ENCODE measurements around the gene LMBR1.

The LMBR1 gene

DNA sequence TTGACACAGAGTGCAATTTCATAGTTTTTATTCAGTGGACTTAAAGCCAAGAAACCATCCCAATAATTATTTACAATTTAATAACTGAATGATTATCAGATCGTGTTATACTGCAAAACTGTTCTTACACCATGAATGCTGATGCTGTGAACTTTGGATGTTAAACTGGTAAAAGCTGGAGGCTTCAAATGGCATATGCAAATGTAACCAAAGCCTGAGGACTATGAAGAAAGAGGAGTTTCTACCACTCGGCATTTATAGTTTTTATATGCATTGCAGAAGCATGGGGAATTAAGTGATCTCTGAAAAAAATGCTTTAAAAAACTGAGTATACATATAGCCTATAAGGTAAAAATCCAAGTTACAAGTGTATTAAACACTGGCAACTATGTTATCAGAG lies 210.1 kb downstream of the LMBR1 start:
- no peak for DNase-seq

DNA sequence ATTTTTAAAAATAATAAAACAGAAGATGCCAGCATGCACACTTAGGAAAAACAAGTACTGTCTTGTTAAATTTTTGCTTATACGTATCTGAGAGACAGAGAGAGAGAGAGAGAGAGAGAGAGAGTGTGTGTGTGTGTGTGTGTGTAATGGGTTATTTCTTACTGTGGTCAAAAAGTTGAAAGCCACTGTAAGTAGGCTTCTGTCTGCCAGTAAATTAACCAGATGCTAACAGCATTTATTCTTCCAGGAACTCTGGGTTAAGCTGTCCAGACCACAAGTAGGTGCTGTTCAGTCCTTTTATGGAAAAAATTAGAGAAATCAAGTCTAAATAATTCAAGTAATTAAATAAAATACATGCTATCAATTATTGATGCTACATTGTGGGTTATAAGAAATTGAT lies 212.7 kb downstream of the LMBR1 start:
- DNase-seq, result no peak

GRCh38 chr7:156677374-156678054 lies 215.5 kb downstream of the LMBR1 start:
- no peak for DNase-seq

DNA sequence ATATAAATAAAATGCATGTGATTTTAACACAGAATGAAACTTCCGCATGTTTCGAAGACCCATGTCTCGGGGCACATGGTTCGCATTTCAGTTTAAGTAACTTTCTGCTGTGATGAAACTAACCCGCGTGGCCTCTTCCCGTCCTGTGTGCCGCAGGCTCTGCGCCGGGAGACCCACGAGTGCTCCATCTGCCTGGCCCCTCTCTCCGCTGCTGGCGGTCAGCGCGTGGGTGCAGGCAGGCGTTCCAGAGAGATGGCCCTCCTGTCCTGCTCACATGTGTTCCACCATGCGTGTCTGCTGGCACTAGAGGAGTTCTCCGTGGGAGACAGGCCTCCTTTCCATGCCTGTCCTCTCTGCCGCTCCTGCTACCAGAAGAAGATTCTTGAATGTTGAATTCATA lies 216.7 kb downstream of the LMBR1 start:
- DNase-seq, result no peak

DNA sequence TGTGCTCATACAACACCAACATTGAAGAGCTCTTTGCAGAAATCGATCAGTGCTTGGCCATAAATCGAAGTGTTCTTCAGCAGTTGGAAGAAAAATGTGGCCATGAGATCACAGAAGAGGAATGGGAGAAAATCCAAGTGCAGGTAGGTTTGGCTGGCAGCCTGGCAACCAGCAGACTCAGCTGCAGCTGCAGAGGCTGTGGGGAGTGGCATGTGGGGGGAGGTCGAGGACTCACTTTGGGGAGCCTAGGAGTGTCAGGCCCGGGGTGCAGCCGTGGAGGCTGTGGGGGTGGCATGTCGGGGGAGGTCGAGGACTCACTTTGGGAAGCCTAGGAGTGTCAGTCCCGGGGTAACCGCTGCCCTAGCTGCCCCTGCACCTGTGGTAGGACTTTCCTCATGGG lies 217.3 kb downstream of the LMBR1 start:
- no peak for DNase-seq

DNA sequence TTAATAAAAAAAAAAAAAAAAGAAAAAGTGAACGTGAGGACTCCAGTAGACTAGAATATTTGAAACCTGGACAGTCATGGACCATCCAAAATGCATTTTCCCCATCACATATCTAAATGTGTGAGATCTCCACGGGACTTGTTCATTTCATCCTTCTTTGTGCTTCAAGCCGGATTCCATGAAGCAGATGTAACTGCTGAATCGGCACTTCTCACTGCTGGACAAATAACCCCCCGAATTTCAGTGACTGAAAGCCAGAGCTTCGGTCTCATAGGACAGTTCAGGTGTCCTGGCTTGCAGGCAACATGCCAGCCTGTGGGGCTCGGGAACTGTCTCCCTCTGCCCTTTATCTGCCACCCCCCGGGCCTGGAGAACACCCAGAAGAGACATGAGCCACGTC lies 219.1 kb downstream of the LMBR1 start:
- no peak for DNase-seq

- no peak for DNase-seq
Measured at GRCh38 chr7:156673454-156673853, 219.5 kb downstream of the LMBR1 start.

- no peak for DNase-seq
Measured at GRCh38 chr7:156669035-156669828, 223.8 kb downstream of the LMBR1 start.

DNA sequence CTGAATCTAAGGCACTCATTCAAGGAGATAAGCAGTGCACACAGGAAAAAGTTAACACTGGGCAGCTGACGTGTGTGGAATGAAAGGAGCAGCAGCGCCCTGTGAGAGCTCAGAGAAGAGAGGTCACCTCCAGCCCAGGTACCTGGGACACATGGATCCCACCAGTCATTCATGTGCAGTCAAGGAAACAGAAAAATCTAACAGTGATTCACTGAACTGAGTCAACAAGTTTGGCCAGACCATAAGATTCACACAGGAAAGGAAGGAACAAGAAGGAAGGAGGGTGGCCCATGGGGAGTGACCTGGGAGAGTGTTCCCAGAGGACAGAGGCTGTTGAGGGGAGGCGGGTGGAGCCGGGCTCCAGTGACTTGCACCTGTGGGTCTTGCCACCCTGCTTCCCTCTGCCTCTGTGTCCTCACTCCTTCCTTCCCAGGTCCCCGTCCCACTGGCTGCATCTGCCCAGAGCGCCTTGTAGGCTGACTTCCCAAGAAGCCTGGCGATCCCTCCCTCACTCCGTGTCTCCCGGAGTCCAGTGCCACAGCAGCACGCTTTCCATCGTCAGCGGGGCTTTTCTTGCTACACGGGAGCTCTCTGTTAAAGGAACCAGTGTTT lies 224.7 kb downstream of the LMBR1 start:
- no peak for DNase-seq

GRCh38 chr7:156667110-156667426 lies 225.9 kb downstream of the LMBR1 start:
- DNase-seq, result no peak

DNA sequence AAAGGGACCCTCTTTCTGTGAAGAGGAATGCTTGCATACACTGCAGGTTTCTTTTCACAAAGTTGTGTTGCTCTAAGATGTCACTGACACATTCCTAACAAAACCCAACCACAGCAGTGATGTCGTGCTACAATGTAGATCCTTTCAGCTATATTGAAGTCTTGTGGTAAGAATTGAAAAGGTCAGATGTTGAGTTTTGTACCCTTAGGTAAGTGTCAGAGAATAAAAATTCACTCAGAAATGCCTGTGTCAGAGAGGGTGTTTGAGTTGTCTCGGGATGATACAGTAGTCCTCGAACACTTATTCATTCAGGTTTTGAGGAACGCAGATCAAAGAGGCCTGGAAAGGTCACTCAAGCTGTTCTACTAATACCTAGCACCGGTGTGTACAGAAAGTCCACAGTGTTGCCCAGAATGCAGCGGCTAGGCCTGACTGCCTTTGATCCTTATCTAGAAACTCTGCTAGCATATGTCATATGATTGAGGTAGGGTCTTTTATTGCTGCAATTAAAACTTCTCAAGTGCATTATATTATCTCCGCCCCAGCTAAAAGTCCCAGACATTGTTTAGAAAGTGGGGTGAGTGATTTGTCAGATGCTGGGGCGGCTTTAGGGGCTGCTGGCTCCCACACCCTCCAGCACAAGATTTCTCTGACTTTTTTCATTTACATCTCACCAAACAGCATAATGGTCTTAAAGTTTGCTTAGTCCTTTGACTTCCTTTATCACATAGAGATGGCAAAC lies 226.4 kb downstream of the LMBR1 start:
- no peak for DNase-seq

GRCh38 chr7:156665101-156665500 lies 227.9 kb downstream of the LMBR1 start:
- DNase-seq, result no peak

GRCh38 chr7:156662277-156662676 lies 230.7 kb downstream of the LMBR1 start:
- no peak for DNase-seq

DNA sequence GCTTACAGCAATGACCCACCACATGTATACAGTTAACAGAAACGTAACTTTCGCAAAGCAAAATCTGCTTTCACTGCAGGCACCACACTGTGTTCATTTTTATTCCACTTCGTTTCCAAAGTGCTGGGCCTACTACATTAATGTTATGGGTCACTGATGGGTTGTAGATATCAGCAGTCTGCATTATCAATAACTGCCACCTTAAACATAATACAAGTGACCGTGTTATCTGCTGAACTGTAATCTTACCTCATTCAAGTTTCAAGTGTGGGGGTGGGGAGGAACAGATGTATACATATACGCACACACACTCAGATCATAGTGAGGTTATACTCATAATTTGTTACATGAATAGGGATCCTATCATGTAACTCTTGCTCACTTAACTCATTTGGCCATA lies 231.3 kb downstream of the LMBR1 start:
- DNase-seq, result no peak

DNA sequence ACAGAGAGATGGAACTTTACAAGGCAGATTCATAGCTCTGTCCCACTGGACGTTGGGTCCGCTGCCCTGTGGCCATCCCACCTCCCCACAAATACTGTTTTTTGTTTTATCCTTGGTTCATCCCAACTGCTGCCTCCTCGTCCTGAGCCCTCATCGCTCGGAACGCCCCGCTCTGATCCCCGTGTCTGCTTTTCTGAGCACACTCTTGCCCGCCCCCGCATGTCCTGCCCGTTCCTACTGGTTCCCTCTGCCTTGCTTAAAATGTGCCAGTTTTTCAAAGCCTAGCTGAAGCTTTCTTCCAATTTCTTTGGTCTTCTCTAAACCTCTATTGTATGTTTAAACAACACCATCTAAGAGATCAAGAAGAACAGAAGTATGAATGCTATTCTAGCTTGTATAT lies 233.0 kb downstream of the LMBR1 start:
- DNase-seq, result no peak

GRCh38 chr7:156659203-156659602 lies 233.8 kb downstream of the LMBR1 start:
- no peak for DNase-seq

- no peak for DNase-seq
Measured at GRCh38 chr7:156657681-156658080, 235.3 kb downstream of the LMBR1 start.

DNA sequence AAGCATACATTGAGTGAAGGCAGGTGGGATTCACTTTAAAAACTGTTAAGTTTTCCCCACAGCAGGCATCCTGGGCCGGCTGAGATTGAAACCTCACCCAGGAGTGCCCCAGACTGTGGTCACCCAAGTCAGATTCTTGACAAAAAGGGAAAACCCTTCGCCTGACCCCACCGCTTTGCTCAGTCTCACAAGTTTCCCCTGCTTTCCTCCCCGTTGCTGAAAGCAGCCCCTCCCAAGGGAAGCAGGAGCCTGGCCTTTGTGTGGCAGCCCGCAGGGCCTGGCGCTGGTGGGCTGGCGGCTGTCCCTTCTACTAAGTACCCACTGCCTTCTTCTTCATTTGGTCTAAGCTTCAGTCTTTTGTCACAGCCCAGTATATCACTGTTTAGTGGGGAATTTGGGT lies 236.4 kb downstream of the LMBR1 start:
- no peak for DNase-seq

- no peak for DNase-seq
Measured at GRCh38 chr7:156655983-156656382, 237.0 kb downstream of the LMBR1 start.

DNA sequence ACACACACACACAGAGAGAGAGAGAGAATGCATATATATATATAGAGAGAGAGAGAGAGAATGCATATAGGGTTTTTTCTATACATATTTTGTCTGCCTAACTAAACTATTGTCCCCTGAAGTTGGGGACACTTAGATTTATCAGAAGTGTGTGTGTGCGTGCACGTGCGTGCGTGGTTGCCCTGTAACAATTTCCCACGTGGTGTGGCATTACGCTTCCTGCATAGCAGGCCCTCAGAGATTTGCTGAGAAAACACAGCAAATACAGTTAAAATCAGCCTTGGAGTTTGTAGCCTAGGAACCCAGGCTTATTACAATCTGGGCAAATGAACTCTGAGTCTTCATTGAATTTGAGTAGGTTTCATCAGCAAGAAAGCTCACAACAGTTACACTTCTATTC lies 237.7 kb downstream of the LMBR1 start:
- no peak for DNase-seq

- DNase-seq, result no peak
Measured at GRCh38 chr7:156654511-156655234, 238.3 kb downstream of the LMBR1 start.

DNA sequence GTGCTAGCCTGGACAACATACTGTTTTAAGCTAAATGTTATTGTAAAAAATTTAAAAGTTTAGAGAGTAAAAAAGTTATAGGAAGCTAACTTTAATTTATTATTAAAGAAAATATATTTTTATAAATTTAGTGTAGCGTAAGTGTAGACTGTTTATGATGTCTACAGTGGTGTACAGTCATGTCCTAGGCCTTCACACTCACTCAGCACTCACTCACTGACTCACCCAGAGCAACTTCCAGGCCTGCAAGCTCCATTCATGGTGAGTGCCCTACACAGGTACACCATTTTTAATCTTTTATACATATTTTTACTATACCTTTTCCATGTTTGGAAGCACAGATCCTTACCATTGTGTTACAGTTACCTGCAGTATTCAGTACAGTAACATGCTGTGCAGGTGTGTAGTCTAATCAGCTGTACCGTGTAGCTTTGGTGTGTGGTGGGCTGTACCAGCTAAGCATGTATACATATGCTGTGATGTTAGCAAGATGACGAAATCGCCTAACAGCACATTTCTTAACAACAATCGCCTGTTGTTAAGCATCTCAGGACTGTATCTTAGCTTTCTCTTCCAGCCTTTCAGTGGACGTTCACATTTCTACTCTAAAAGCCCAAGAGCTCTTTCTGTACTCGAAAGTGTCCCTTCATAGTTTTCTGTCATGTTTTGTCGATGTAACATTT lies 240.0 kb downstream of the LMBR1 start:
- DNase-seq, result no peak
